HG03558 (cell line): ENCODE measurements around the gene NRSN1.

Experiments used
- ATAC-seq: cut with Tn5 transposase; IDR thresholded peaks from one replicate; pipeline ENCODE4 v1.9.1; 2021; ENCODE audit warnings: moderate number of reproducible peaks; ENCODE audit not compliant: unreplicated experiment; ENCODE audit errors: extremely low read depth

NRSN1 gene

DNA sequence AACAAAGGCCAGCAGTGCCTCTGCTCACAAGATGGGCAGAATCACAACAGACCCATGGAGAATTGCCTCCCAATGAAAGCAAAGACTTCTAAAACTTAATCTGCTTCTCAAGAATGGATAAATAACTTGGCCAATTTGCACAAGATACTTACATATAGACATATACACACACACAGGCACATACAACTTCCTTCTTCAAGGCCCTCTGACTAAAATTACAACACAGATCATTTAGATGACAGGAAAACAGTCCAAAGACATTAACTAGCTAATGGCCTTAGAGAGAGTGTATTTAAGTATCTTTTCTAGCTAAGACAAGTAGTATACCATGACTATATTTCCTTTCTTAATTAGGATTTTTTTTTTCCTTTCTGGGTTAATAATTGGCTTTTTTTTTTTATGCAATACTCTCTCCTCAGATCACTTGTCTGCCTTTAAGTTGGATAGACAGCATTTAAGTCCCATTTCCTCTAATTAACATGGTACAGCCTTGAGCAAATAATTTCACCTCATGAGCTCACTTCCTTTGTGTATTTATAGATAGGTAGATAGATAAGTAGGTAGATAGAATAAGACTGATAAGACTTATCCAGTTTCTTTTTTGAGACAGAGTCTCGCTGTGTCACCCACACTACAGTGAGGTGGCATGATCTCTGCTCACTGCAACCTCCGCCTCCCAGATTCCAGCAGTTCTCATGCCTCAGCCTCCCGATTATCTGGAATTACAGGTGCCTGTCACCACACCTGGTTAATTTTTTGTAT is 70.0 kb downstream of the NRSN1 start:
- ATAC-seq = no peak
